Fibroblast of pulmonary artery (primary cell): ENCODE measurements around the gene CMSS1.

ENCODE experiments used
- DNase-seq: peaks from one replicate; pipeline ENCODE4 v3.0.0-alpha.2; 2010; ENCODE audit warnings: low read depth
- H3K4me3 ChIP-seq: replicated peaks from 2 replicates; pipeline ENCODE4 v1.5.1; 2011; ENCODE audit warnings: low read depth, mild to moderate bottlenecking, control low read depth, low read length, moderate library complexity
- TF ChIP-seq, protein P1 (sequence below): IDR thresholded peaks from 2 replicates; pipeline ENCODE4 v1.5.1; 2011; ENCODE audit warnings: mild to moderate bottlenecking, control low read depth, low read length, inconsistent platforms; ENCODE audit errors: missing control alignments

CMSS1 gene

DNA sequence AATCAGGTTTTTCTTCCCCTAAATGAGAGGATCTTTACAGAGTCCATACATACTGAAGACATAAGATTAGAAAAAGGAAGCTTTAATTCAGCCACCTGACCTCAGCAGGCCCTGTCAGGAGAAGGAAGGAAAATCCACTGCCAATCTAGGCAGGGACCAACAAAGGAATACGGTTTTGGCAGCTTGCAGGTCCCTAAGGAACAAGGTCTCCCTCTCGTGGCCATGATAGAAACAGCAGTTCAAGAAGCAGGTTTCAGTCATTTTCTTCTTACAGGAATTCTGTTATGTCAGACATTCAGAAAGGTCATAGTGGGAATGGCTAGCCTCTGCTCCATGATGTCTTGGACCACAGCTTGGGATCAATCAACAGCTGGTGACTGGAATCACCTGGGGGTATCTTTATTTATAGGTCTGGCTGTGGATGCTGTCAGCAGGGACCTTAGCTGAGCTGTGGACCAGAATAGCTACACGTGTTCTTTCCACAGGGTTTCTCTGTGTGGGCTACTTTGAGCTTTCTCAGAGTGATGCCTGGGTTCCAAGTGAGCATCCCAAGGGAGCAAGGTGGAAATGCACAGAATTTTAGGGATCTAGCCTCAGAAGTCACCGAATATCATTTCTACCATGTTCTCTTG, 9.4 kb upstream of the CMSS1 start:
- peak; percentile 90 for DNase-seq
- no peak overlapping the region for H3K4me3 ChIP-seq
- TF ChIP-seq, protein P1, sequence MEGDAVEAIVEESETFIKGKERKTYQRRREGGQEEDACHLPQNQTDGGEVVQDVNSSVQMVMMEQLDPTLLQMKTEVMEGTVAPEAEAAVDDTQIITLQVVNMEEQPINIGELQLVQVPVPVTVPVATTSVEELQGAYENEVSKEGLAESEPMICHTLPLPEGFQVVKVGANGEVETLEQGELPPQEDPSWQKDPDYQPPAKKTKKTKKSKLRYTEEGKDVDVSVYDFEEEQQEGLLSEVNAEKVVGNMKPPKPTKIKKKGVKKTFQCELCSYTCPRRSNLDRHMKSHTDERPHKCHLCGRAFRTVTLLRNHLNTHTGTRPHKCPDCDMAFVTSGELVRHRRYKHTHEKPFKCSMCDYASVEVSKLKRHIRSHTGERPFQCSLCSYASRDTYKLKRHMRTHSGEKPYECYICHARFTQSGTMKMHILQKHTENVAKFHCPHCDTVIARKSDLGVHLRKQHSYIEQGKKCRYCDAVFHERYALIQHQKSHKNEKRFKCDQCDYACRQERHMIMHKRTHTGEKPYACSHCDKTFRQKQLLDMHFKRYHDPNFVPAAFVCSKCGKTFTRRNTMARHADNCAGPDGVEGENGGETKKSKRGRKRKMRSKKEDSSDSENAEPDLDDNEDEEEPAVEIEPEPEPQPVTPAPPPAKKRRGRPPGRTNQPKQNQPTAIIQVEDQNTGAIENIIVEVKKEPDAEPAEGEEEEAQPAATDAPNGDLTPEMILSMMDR = peak; percentile 97

DNA sequence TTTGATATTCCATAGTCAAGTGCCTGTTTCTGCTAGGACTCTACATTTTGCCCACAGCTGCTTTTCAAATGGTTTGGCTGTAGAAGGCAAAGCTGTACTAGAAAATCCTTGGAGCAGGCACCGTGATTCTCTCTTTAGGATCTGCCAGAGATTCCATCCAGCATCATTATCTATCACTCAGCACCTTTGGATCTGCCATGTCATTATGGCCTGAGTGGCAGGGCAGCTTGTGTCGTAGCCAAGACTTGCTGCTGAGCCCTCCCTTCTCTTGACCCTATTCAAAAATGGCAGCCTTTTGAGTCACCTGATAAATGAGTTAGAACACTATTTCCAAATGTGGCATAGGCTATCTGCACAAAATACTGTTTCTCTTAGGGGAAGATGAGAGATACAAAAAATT, 8.1 kb upstream of the CMSS1 start:
- H3K4me3 ChIP-seq = no peak overlapping the region
- DNase-seq = no peak
- TF ChIP-seq, protein P1 = no peak

GRCh38 chr3:99810403-99810802, 7.3 kb upstream of the CMSS1 start:
- DNase-seq = no peak
- TF ChIP-seq, protein P1 = no peak
- no peak overlapping the region for H3K4me3 ChIP-seq

- peak; percentile 13 for DNase-seq
- TF ChIP-seq, protein P1 = no peak
- peak overlapping the region; percentile 89 for H3K4me3 ChIP-seq
Measured at GRCh38 chr3:99817047-99817436, 620 bp upstream of the CMSS1 start.

- TF ChIP-seq, protein P1 = no peak
- DNase-seq = no peak
- peak overlapping the region; percentile 89 for H3K4me3 ChIP-seq
Measured at GRCh38 chr3:99818818-99819217, 1.2 kb downstream of the CMSS1 start.

DNA sequence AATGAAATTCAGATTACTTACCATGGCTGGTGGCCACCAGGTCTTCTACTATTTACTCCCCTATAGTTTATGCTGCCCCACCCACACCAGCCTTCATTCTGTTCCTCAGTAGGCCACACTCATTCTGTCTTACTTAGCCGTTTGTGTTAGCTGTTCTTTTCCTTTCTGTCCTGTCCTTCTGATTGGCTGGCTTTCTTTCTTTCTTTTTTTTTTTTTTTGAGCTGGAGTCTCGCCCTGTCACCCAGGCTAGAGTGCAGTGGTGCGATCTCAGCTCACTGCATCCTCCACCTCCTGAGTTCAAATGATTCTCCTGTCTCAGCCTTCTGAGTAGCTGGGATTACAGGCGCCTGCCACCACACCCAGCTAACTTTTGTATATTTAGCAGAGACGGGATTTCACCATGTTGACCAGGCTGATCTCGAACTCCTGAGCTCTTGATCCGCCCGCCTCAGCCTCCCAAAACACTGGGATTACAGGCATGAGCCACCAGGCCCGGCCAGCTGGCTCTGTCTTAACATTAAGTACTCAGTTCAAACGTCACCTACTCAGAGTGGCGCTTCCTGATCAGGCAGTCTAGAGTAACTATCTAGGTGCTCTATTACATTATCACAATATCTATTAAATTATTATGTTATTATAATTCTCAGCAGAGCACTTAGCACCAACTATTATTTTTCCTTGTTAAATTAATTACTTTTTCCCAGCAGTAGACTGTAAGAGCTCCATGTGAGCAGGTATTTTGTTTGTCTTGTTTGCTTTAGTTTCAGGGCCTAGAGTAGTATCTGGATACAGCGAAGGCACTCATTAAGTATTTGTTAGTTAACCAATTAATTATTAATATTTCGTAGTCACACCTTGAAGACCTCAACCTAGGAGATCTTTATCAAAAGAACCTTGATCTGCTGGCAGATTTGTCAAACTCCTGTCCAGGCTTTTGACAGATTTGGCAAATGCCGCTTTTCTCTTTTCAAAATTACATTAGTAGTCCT, 6.4 kb downstream of the CMSS1 start:
- H3K4me3 ChIP-seq = no peak overlapping the region
- no peak for DNase-seq
- TF ChIP-seq, protein P1 = no peak
